Stimulated activated effector memory CD8-positive, alpha-beta T cell treated with anti-CD3 and anti-CD28 coated beads, Interleukin-12 subunit alpha, Interleukin-12 subunit beta, amount 100 ng/mL, for 72 hours (primary cell): ENCODE data around the gene CCDC15.

Experiments used
- ATAC-seq: fragments of 150-1000 bp; cut with Tn5 transposase; 2 replicates; pipeline ENCODE4 v1.10.0; 2021
- DNase-seq, 2 donors: peaks; one replicate each; pipeline ENCODE4 v3.0.0; 2021 to 2022; ENCODE audit warnings: low spot score in 2 of 2
- H3K27ac Mint-ChIP-seq: one replicate; pipeline ENCODE4 v1.8.0; 2022; ENCODE audit warnings: mild to moderate bottlenecking, mixed read lengths
- H3K36me3 Mint-ChIP-seq: one replicate; pipeline ENCODE4 v1.8.0; 2022; ENCODE audit warnings: mild to moderate bottlenecking, mixed read lengths
- H3K4me1 Mint-ChIP-seq: one replicate; pipeline ENCODE4 v1.8.0; 2022; ENCODE audit warnings: mixed read lengths
- H3K4me3 Mint-ChIP-seq: one replicate; pipeline ENCODE4 v1.8.0; 2022; ENCODE audit warnings: mild to moderate bottlenecking, mixed read lengths
- H3K9me3 Mint-ChIP-seq: one replicate; pipeline ENCODE4 v1.8.0; 2022; ENCODE audit warnings: mixed read lengths

Gene CCDC15

GRCh38 chr11:125076378-125076945 lies 122.5 kb downstream of the CCDC15 start:
- Mint-ChIP-seq H3K9me3 (no peaks in the 10 kb centered on the region), H3K36me3 (no peaks in the 10 kb centered on the region), H3K4me3 (no peak overlapping the region), H3K4me1 (peaks cover 13% of the 10 kb centered on the region), H3K27ac (no peak overlapping the region)
- ATAC-seq (no peak), DNase-seq (no peak)

DNA sequence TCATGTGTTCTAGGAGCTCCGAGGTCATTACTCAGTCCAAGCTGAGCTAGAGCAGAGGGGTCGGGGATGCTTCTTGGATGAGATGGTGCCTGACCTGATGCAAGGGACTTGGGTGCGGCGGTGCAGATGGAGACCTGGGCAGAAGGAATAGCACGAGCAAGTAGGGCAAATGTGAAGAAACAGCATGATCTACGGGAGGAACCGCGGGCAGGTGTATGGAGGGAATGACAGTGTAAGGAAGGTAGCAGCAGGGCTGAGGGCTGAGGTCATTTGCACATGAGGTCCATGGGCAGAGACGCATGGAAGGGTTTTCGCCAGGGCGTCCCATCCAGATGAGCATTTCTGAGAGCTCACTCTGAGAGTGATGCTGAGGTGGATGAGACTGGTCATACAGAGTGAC lies 124.0 kb downstream of the CCDC15 start:
- H3K4me3 Mint-ChIP-seq: no peak overlapping the region
- DNase-seq (no peak), ATAC-seq (no peak)
- no peaks in the 10 kb centered on the region for H3K9me3 Mint-ChIP-seq
- H3K27ac Mint-ChIP-seq: no peak overlapping the region
- no peaks in the 10 kb centered on the region for H3K36me3 Mint-ChIP-seq
- peaks cover 8% of the 10 kb centered on the region for H3K4me1 Mint-ChIP-seq

DNA sequence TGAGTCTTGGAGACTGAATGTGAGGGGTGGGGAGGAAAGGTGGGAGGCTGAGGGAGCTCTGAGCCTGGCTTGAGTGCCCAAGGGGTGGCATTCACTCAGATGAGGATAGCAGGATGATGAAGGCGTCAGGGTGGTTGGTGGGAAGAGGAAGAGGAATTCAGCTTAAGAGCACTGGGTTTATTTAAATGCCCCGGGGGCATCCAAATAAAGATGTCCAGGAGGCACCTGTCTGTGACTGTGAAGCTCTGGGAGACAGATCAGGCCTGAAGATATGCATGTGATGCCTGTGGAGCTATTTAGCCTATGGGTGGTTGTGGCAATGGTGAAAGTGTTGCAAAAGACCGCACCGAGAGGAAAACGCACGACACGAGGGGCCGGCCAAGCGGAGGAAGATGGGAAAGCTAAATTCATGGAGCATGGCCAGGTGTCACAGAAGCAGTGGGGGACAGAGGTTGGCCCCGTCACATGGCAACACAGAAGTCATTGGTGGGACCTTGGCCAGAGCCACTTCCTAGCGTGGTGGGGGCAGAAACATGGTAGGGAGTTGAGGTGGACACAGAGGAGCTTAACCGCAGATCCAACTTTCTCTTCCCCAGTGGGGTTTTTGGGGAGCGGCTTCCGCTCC lies 124.6 kb downstream of the CCDC15 start:
- Mint-ChIP-seq H3K27ac (no peak overlapping the region), H3K36me3 (no peaks in the 10 kb centered on the region), H3K9me3 (no peaks in the 10 kb centered on the region), H3K4me1 (peaks cover 8% of the 10 kb centered on the region), H3K4me3 (no peak overlapping the region)
- DNase-seq (no peak), ATAC-seq (no peak)

GRCh38 chr11:125079151-125079877 lies 125.3 kb downstream of the CCDC15 start:
- no peak for ATAC-seq
- H3K36me3 Mint-ChIP-seq: no peaks in the 10 kb centered on the region
- DNase-seq: no peak
- no peak overlapping the region for H3K27ac Mint-ChIP-seq
- H3K9me3 Mint-ChIP-seq: no peaks in the 10 kb centered on the region
- peaks cover 2% of the 10 kb centered on the region for H3K4me1 Mint-ChIP-seq
- H3K4me3 Mint-ChIP-seq: no peak overlapping the region

DNA sequence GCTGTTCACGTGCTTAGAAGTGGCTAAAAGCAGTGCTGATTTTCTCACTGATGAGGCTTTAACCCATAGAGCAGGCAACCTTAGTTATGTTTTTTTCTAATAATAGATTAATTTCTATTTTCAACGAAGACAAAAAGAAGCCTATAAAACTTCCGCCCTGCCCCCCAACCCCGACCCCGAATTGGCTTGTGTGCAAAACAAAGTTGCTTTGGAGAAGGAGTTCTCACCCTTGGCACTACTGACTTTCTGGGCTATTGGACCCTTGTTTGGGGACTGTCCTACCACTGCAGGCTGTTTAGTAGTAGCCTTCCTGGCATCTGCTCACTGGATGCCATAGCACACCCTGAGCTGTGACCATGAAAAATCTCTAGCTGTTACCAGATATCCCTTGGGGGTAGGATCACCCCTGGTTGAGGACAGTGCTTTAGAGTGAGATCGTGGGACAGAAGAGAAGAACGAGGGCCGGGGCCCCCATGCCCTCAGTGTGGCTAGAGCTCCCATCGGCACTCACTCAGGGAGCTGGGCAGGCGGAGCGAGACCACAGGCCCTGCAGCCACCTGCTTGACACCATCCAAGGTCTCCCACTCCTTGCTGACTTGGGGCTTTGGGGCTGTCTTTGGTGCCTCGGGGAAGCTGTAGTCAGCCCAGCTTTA lies 126.0 kb downstream of the CCDC15 start:
- no peaks in the 10 kb centered on the region for H3K9me3 Mint-ChIP-seq
- no peak overlapping the region for H3K27ac Mint-ChIP-seq
- no peaks in the 10 kb centered on the region for H3K4me1 Mint-ChIP-seq
- ATAC-seq: no peak
- H3K36me3 Mint-ChIP-seq: no peaks in the 10 kb centered on the region
- no peak overlapping the region for H3K4me3 Mint-ChIP-seq
- no peak for DNase-seq

DNA sequence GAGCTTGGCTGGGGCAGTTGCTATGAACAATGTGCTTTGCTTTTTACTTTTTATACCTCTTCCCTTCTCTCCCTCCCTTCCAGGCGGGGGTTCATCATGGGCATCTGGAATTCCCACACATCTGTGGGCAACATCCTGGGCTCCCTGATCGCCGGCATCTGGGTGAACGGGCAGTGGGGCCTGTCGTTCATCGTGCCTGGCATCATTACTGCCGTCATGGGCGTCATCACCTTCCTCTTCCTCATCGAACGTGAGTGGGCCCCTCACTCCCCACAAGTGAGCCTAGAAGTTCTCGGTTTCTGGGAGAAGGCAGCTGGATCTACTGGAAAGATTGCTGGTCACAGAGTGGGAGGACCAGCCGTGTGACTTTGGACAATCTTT lies 126.5 kb downstream of the CCDC15 start:
- no peaks in the 10 kb centered on the region for H3K9me3 Mint-ChIP-seq
- H3K4me1 Mint-ChIP-seq: no peaks in the 10 kb centered on the region
- DNase-seq (no peak), ATAC-seq (no peak)
- no peak overlapping the region for H3K4me3 Mint-ChIP-seq
- no peak overlapping the region for H3K27ac Mint-ChIP-seq
- no peaks in the 10 kb centered on the region for H3K36me3 Mint-ChIP-seq

DNA sequence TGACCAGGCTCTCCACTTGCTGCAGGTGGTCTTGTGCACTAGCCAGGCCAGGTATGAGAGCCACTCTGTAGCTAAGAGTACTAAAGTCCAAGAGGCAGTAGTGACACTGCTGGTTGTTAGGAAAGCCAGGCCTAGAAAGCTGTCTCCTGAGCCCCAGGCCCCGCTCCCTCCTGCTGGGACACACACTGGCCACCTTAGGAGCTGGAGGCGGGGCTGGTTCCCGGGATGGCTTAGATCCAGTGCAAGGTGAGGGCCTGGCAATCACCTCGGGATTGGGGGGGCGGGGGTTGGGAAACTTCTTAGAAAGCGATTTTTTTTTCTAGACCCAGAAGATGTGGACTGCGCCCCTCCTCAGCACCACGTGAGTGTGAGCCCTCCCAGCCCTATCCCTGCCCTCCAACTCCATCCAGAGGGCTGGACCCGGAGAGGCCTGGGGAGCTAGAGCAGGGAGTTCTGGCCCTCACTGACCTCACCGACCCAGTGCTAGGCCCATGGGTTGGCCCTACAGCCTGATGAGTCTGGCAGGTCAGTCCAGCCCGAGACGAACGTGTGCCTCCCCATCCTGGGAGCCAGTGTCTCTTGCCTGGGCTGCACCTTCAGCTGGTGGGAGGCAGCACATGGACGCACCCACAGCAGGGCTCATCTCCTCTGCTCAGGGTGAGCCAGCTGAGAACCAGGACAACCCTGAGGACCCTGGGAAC lies 127.2 kb downstream of the CCDC15 start:
- DNase-seq (no peak), ATAC-seq (no peak)
- Mint-ChIP-seq H3K36me3 (no peaks in the 10 kb centered on the region), H3K4me3 (no peak overlapping the region), H3K27ac (no peak overlapping the region), H3K9me3 (no peaks in the 10 kb centered on the region), H3K4me1 (no peaks in the 10 kb centered on the region)

DNA sequence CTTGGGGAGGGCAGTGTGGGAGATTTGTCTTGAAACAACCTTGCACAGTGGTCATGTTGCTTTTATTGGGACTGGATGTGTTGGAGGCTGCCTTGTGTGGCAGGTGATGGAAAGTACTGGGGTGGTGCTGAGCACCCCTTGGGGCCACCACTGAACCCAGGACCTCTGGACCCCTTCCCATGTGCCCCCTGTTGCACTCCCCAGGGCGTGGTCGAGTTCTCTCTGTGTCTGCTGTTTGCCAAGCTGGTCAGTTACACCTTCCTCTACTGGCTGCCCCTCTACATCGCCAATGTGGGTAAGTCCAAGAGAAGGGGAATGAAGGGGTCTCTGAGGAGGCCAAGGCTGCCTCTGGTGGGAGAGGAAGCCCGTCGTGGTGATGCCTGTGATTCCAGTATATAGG lies 128.0 kb downstream of the CCDC15 start:
- Mint-ChIP-seq H3K36me3 (no peaks in the 10 kb centered on the region), H3K9me3 (no peaks in the 10 kb centered on the region), H3K4me1 (peaks cover 4% of the 10 kb centered on the region), H3K4me3 (no peak overlapping the region), H3K27ac (peak overlapping the region; percentile 36)
- ATAC-seq: no peak
- no peak for DNase-seq

GRCh38 chr11:125082611-125083311 lies 128.8 kb downstream of the CCDC15 start:
- Mint-ChIP-seq H3K27ac (peak overlapping the region; percentile 36), H3K36me3 (no peaks in the 10 kb centered on the region), H3K4me3 (no peak overlapping the region), H3K4me1 (peaks cover 4% of the 10 kb centered on the region), H3K9me3 (no peaks in the 10 kb centered on the region)
- ATAC-seq (peak; percentile 17), DNase-seq (no peak)

- Mint-ChIP-seq H3K36me3 (no peaks in the 10 kb centered on the region), H3K4me1 (peaks cover 4% of the 10 kb centered on the region), H3K9me3 (no peaks in the 10 kb centered on the region), H3K27ac (peak overlapping the region; percentile 33), H3K4me3 (no peak overlapping the region)
- DNase-seq: no peak
- ATAC-seq: no peak
These were observed 129.5 kb downstream of the CCDC15 start for GRCh38 chr11:125083312-125084056.

DNA sequence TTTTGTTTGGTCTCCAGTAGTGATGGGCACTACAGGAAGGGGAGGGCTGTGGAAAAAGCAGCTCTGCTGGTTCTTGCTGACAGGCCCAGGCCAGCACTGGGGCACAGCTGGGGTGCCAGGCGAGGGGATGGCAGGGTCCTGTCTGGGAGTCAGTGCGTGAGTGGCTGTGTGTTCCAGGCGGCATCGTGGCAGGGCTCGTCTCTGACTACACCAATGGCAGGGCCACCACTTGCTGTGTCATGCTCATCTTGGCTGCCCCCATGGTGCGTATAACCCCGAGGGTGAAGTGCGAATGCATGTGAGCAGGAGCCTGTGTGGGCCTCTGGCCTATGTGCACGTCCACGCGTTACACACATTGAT lies 130.0 kb downstream of the CCDC15 start:
- peak overlapping the region; percentile 33 for H3K27ac Mint-ChIP-seq
- H3K4me3 Mint-ChIP-seq: no peak overlapping the region
- no peak for ATAC-seq
- H3K4me1 Mint-ChIP-seq: peaks cover 4% of the 10 kb centered on the region
- DNase-seq: no peak
- no peaks in the 10 kb centered on the region for H3K36me3 Mint-ChIP-seq
- H3K9me3 Mint-ChIP-seq: no peaks in the 10 kb centered on the region

GRCh38 chr11:125084761-125085231 lies 130.8 kb downstream of the CCDC15 start:
- no peaks in the 10 kb centered on the region for H3K36me3 Mint-ChIP-seq
- H3K4me1 Mint-ChIP-seq: peaks cover 4% of the 10 kb centered on the region
- ATAC-seq: no peak
- no peak overlapping the region for H3K4me3 Mint-ChIP-seq
- no peak for DNase-seq
- no peaks in the 10 kb centered on the region for H3K9me3 Mint-ChIP-seq
- peak overlapping the region; percentile 33 for H3K27ac Mint-ChIP-seq

DNA sequence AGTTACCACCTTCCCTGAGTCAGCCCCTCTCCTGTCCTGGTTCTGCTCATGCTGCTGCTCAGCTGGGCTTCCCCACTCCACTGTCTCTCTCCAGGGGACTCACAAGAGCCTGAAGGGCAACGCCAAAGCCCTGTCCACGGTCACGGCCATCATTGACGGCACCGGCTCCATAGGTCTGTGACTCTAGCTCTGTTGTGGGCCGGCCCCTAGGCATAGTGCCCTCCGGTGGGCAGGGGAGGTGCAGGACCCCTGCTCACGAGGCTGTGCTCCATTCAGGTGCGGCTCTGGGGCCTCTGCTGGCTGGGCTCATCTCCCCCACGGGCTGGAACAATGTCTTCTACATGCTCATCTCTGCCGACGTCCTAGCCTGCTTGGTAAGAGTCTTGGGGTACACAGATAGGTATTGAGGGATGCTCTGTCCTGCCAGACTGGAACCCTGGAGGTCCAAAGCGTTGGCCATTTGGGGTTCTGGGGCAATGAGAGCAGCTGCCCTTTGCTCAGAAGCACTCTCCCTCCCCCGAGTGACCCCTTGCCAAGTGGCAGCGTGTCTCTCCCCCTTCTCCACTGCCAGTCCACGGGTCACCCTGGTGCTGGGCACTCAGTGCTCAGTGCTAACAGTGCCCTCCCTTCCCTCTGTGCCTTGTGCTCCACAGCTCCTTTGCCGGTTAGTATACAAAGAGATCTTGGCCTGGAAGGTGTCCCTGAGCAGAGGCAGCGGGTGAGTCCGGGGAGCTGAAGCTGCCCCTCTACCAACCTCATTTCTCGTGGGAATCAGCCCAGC lies 131.5 kb downstream of the CCDC15 start:
- H3K36me3 Mint-ChIP-seq: no peaks in the 10 kb centered on the region
- no peak overlapping the region for H3K4me3 Mint-ChIP-seq
- ATAC-seq: no peak

More for the DNA sequence above, 131.5 kb downstream of the CCDC15 start:
- no peak for DNase-seq
- Mint-ChIP-seq H3K4me1 (peaks cover 4% of the 10 kb centered on the region), H3K27ac (peak overlapping the region; percentile 58), H3K9me3 (no peaks in the 10 kb centered on the region)
